Karpas-422 (cell line): Measurements from ENCODE around the gene CLDN11. TPM values are rescaled to one million over a fixed set of nuclear protein-coding genes. Genes with fewer than 3 reads are reported as not detected.

ENCODE experiments used
- DNase-seq: peaks from one replicate; pipeline ENCODE4 v3.0.0-alpha.2; 2015
- H2AFZ ChIP-seq: fragments of 200-600 bp; sonication (generic); 2 replicates; pipeline ENCODE4 v1.6.1; 2014; ENCODE audit warnings: antibody characterized with exemption, low read length, mixed read lengths
- H3K27ac ChIP-seq: fragments of 200-600 bp; sonication (generic); 2 replicates; pipeline ENCODE4 v1.5.1; 2014; ENCODE audit warnings: mild to moderate bottlenecking, low read length, moderate library complexity
- H3K27me3 ChIP-seq: fragments of 200-600 bp; sonication (generic); 2 replicates; pipeline ENCODE4 v1.6.1; 2014; ENCODE audit warnings: low read length, mixed read lengths
- H3K36me3 ChIP-seq: fragments of 200-600 bp; sonication (generic); 2 replicates; pipeline ENCODE4 v1.6.1; 2014; ENCODE audit warnings: low read length, mixed read lengths; ENCODE audit not compliant: insufficient read depth
- H3K4me1 ChIP-seq: fragments of 200-600 bp; sonication (generic); 2 replicates; pipeline ENCODE4 v1.6.1; 2014; ENCODE audit warnings: mild to moderate bottlenecking, low read length, mixed read lengths
- H3K4me2 ChIP-seq: fragments of 200-600 bp; sonication (generic); 2 replicates; pipeline ENCODE4 v1.6.1; 2014; ENCODE audit warnings: low read length, low read depth, mild to moderate bottlenecking; ENCODE audit not compliant: poor library complexity, severe bottlenecking
- H3K4me3 ChIP-seq: fragments of 200-600 bp; sonication (generic); 2 replicates; pipeline ENCODE4 v1.5.1; 2014; ENCODE audit warnings: mild to moderate bottlenecking, antibody characterized with exemption, low read length, mixed read lengths
- H3K79me2 ChIP-seq: fragments of 200-600 bp; sonication (generic); 2 replicates; pipeline ENCODE4 v1.6.1; 2014; ENCODE audit warnings: mild to moderate bottlenecking, low read length, mixed read lengths
- H3K9ac ChIP-seq: fragments of 200-600 bp; sonication (generic); 2 replicates; pipeline ENCODE4 v1.6.0; 2014; ENCODE audit warnings: low read length
- H3K9me2 ChIP-seq: fragments of 200-600 bp; sonication (generic), shearing (Covaris generic); replicated peaks from 2 replicates; pipeline ENCODE4 v1.6.0; 2014; ENCODE audit warnings: mild to moderate bottlenecking, low read length, moderate library complexity; ENCODE audit not compliant: insufficient read depth
- H3K9me3 ChIP-seq: fragments of 300-700, 200-600 bp; sonication (generic); 2 replicates; pipeline ENCODE4 v1.6.1; 2014; ENCODE audit warnings: low read length, mixed read lengths
- H4K20me1 ChIP-seq: fragments of 200-600 bp; sonication (generic); 2 replicates; pipeline ENCODE4 v1.6.1; 2014; ENCODE audit warnings: mild to moderate bottlenecking, antibody characterized with exemption, low read length, low read depth; ENCODE audit not compliant: insufficient read depth
- total RNA-seq: library from RNA; depleted of rRNA; stranded (reverse); fragments of >200 nt; shearing (Covaris generic); gene quantifications from 2 replicates; pipeline ENCODE4 v1.2.3, GENCODE V29; 2014; ENCODE audit warnings: low replicate concordance

The CLDN11 gene
- total RNA-seq, 1 experiment from 2014 or later, result not detected

DNA sequence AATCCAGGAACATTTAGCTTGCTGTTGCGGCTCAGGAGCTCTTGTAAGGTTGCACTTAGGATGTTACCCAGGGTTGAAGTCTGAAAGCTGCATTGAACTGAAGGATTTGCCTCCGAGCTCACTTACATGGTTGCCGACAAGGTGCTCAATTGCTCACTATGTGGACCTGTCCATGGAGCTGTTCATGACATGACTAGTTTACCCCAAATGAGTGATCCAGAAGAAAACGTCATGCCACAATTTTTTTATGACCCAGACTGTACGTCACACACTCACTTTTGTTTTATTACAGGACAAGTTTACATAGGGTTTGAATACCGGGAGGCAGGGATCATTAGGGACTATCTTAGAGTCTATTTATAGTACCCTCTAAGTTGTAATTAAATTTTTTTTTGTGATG, 21.0 kb upstream of the CLDN11 start:
- peaks cover 4% of the 10 kb centered on the region; the same call in 1 of the 2 replicates for H3K79me2 ChIP-seq
- no peak overlapping the region for H2AFZ ChIP-seq
- H3K9me2 ChIP-seq, result no peaks in the 10 kb centered on the region; the same call in 1 of the 2 replicates
- no peaks in the 10 kb centered on the region for H3K27me3 ChIP-seq
- H3K9me3 ChIP-seq, result no peaks in the 10 kb centered on the region
- no peaks in the 10 kb centered on the region for H3K36me3 ChIP-seq
- DNase-seq, result peak; percentile 22
- H3K4me1 ChIP-seq, result no peaks in the 10 kb centered on the region
- no peak overlapping the region for H3K4me3 ChIP-seq
- no peak overlapping the region for H3K27ac ChIP-seq
- no peak overlapping the region for H3K9ac ChIP-seq
- H4K20me1 ChIP-seq, result no peaks in the 10 kb centered on the region
- no peak overlapping the region for H3K4me2 ChIP-seq

DNA sequence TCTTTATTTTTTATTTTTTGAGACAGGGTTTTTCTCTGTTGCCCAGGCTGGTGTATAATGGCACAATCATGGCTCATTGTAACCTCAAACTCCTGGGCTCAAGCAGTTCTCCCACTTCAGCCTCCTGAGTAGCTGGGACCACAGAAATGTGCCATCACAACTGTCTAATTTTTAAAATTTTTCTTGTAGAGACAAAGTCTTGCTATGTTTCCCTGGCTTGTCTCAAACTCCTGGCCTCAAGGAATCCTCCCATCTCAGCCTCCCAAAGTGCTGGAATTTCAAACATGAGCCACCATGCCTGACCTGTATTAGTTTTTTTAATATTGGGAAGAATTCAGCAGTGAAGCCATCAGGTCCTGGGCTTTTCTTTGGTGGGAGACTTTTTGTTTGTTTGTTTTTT, 13.6 kb upstream of the CLDN11 start:
- Histone ChIP-seq H3K4me2 (no peak overlapping the region), H4K20me1 (no peaks in the 10 kb centered on the region), H3K79me2 (no peaks in the 10 kb centered on the region), H3K4me1 (no peaks in the 10 kb centered on the region), H3K9ac (no peak overlapping the region), H3K4me3 (no peak overlapping the region), H3K9me2 (no peaks in the 10 kb centered on the region), H3K9me3 (no peaks in the 10 kb centered on the region), H3K27ac (no peak overlapping the region), H3K27me3 (no peaks in the 10 kb centered on the region), H3K36me3 (no peaks in the 10 kb centered on the region), H2AFZ (no peak overlapping the region)
- no peak for DNase-seq

DNA sequence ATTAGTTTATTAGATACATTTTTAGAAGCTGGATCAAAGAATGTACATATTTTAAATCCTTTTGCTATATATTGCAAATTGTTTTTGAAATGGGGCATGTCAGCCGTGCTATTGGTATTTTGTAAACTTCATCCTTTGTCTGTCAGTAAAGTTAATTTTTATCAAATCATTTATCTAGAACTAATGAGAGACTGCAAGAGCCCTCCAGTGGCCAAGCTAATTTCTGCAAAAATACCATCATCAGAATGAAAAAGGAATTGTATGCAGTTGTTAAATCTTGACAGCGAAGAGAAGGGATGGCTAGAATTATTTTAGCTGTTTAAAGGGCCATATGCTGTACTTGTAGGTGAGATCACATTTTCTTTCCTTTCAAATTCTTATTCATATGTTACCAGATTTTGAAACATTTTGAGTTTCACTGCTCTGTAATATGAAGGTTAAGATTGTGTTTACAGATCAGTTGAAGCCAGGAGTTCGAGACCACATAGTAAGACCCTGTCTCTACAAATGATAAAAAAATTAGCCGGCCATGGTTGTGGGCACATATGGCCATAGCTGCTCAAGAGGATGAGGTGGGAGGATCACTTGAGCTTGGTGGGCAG, 8.1 kb upstream of the CLDN11 start:
- peak; percentile 68 for DNase-seq
- Histone ChIP-seq H4K20me1 (no peaks in the 10 kb centered on the region), H3K9me2 (no peaks in the 10 kb centered on the region), H3K27me3 (no peaks in the 10 kb centered on the region), H3K4me1 (no peaks in the 10 kb centered on the region), H3K27ac (no peak overlapping the region), H3K79me2 (no peaks in the 10 kb centered on the region), H3K9me3 (no peaks in the 10 kb centered on the region), H3K4me3 (no peak overlapping the region), H2AFZ (no peak overlapping the region), H3K4me2 (no peak overlapping the region), H3K9ac (no peak overlapping the region), H3K36me3 (no peaks in the 10 kb centered on the region)

DNA sequence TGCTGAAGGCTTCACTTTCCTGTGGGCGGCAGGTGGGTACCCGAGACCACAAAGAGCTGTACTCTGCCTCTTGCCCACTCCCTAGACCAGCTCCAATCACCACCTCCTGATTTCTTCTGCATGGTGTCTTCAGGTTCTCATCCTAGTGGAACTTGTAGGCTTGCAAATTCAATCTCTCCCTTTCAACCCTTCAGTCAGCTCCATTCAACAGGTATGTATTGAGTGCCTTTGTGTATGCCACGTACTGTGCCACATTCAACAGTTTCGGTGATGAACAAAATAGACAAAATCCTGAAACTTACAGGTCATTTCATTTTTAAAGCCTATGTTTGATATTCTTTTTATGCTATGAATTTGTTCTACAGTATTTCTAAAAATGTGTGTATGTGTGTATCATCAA, 5.4 kb upstream of the CLDN11 start:
- H3K9ac ChIP-seq, result no peak overlapping the region
- no peak overlapping the region for H3K4me2 ChIP-seq
- no peaks in the 10 kb centered on the region for H3K9me3 ChIP-seq
- no peaks in the 10 kb centered on the region for H3K27me3 ChIP-seq
- no peaks in the 10 kb centered on the region for H3K4me1 ChIP-seq
- no peak overlapping the region for H2AFZ ChIP-seq
- H3K9me2 ChIP-seq, result no peaks in the 10 kb centered on the region
- H4K20me1 ChIP-seq, result no peaks in the 10 kb centered on the region
- H3K4me3 ChIP-seq, result no peak overlapping the region
- peak; percentile 15 for DNase-seq
- H3K27ac ChIP-seq, result no peak overlapping the region
- no peaks in the 10 kb centered on the region for H3K36me3 ChIP-seq
- H3K79me2 ChIP-seq, result no peaks in the 10 kb centered on the region

DNA sequence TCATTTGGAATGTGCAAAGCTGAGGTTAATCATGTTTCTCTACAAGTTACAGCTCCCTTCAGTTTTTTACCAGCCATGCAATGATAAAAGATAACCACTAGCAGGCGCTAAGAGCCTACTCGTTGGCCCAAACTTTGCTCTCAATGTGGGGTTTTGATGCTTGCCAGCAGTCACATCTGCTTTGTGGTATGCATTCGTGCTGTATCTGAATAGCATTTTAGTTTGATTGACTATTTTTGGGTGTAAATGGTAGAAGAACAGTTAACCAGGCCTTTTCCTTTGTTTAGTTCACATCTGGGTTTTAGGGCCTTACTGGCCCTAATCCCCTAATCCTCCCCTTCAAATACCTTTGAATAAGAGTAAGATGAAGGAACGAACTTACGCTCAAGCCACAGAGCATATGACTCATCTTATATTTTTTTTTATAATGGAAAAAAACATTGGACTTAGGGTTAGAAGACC, 4.4 kb upstream of the CLDN11 start:
- H3K4me2 ChIP-seq, result no peak overlapping the region
- H3K9me2 ChIP-seq, result no peaks in the 10 kb centered on the region
- H3K9me3 ChIP-seq, result no peaks in the 10 kb centered on the region
- no peak overlapping the region for H3K27ac ChIP-seq
- peak; percentile 83 for DNase-seq
- H3K4me1 ChIP-seq, result no peaks in the 10 kb centered on the region
- no peak overlapping the region for H3K4me3 ChIP-seq
- H3K9ac ChIP-seq, result no peak overlapping the region
- H4K20me1 ChIP-seq, result no peaks in the 10 kb centered on the region
- no peak overlapping the region for H2AFZ ChIP-seq
- no peaks in the 10 kb centered on the region for H3K79me2 ChIP-seq
- H3K36me3 ChIP-seq, result no peaks in the 10 kb centered on the region
- no peaks in the 10 kb centered on the region for H3K27me3 ChIP-seq

DNA sequence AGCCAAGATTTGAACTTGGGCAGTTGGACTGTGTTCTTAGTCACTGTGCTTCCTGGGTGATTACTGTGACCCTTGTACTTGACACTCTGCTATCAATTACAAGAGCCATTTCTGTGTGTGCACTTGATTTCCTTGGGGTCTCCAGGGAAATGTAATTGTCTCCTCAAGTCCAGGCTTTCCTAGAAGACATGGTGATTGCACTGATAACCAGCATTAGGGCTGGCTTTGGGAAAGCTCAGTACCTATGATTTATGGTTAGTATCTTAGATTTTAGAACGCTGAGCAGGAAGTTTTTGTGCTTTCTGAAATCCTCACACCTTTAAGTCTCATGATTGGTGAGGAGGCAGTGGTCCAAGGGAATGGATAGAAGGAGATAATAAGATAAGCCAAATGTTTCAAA, 1.6 kb upstream of the CLDN11 start:
- no peaks in the 10 kb centered on the region for H4K20me1 ChIP-seq
- no peak overlapping the region for H3K4me2 ChIP-seq
- H3K4me1 ChIP-seq, result no peaks in the 10 kb centered on the region
- DNase-seq, result no peak
- H3K9ac ChIP-seq, result no peak overlapping the region
- no peaks in the 10 kb centered on the region for H3K79me2 ChIP-seq
- no peak overlapping the region for H3K27ac ChIP-seq
- H3K9me2 ChIP-seq, result no peaks in the 10 kb centered on the region
- H3K27me3 ChIP-seq, result no peaks in the 10 kb centered on the region
- H3K9me3 ChIP-seq, result no peaks in the 10 kb centered on the region
- H3K36me3 ChIP-seq, result no peaks in the 10 kb centered on the region
- no peak overlapping the region for H3K4me3 ChIP-seq
- no peak overlapping the region for H2AFZ ChIP-seq

DNA sequence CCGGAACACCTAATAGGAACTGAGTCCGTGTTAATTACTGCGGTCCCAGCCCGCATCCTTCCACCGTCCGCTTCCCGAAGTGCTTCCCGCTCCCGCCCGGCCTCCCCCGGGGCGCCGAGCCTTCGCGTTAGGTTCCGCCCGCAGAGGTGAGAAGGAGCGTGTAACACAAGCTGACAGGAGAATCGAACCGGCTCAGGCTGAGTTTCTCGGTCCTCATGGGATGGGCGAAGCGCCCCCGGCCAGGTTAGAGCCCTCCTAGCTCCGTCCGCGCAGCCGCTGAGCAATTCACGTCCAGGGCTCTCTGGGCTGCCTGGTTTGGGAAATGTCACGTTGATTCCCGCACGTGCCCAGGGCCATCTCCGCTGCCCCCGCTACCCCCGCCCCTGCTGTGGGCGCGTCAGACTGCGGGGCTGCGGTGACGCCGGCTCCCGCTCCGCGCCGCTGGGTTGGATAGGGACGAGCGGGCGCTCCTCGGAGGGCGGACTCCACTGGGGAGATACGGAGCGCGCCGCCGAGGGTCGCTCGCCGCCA, 954 bp downstream of the CLDN11 start:
- H3K9ac ChIP-seq, result no peak overlapping the region
- no peak overlapping the region for H3K27ac ChIP-seq
- H3K9me3 ChIP-seq, result no peaks in the 10 kb centered on the region
- no peaks in the 10 kb centered on the region for H3K4me1 ChIP-seq
- H3K27me3 ChIP-seq, result no peaks in the 10 kb centered on the region
- no peak overlapping the region for H2AFZ ChIP-seq
- no peaks in the 10 kb centered on the region for H3K36me3 ChIP-seq
- no peak overlapping the region for H3K4me2 ChIP-seq
- H3K4me3 ChIP-seq, result no peak overlapping the region
- H3K79me2 ChIP-seq, result no peaks in the 10 kb centered on the region
- no peaks in the 10 kb centered on the region for H3K9me2 ChIP-seq
- no peaks in the 10 kb centered on the region for H4K20me1 ChIP-seq
- no peak for DNase-seq

DNA sequence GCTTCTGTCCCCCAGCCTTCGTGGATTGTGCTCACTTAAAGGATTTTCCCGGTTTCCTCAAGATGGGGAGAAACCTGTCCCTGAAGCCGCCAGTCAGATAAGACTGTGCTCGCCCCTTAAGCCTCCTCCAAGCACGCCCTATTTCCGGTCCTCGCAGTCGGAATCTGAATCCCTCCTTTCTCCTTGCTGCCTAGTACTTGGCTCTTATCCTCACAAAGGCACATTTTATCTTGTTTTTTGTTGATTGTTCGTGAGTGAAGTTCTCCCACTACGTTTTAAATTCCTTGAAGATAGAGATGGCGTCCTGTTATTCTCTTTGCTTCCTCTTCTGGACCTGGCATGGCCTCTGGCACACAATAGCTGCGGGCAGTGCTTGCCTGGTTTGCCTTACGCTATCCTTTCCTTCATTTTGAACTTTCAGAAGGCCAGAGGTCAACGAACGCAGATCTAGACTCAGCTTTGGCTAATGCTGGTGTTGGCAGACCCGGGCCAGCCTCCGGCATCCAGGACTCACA, 1.7 kb downstream of the CLDN11 start:
- H3K9me2 ChIP-seq, result no peaks in the 10 kb centered on the region
- DNase-seq, result no peak
- no peaks in the 10 kb centered on the region for H4K20me1 ChIP-seq
- H3K4me2 ChIP-seq, result no peak overlapping the region
- no peak overlapping the region for H3K4me3 ChIP-seq
- H3K27ac ChIP-seq, result no peak overlapping the region
- H3K9ac ChIP-seq, result no peak overlapping the region
- H2AFZ ChIP-seq, result no peak overlapping the region
- H3K27me3 ChIP-seq, result no peaks in the 10 kb centered on the region
- H3K36me3 ChIP-seq, result no peaks in the 10 kb centered on the region
- H3K79me2 ChIP-seq, result no peaks in the 10 kb centered on the region
- H3K9me3 ChIP-seq, result no peaks in the 10 kb centered on the region
- no peaks in the 10 kb centered on the region for H3K4me1 ChIP-seq
